ENCODE measurements around the gene SMARCAL1.

DNA sequence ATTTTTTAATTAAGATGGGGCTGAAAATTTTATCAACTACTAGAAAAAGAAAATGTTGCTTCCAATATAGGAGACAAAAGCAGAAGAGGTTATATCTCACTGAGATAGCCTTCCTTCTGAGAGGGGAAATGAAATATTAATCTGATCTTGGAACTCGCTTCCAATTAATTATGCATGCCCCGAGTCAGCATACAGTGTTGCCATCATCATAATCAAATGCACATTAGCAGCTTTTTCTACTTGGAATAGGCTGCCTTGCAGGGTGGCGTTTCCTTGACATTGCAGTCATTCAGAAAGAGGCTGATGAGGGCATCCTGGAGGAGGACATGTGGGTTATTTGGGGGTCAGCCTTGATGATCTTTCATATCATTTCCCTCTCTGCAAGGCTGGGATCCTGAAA, 67.9 kb downstream of the SMARCAL1 start:
- TF ChIP-seq, protein P1, sequence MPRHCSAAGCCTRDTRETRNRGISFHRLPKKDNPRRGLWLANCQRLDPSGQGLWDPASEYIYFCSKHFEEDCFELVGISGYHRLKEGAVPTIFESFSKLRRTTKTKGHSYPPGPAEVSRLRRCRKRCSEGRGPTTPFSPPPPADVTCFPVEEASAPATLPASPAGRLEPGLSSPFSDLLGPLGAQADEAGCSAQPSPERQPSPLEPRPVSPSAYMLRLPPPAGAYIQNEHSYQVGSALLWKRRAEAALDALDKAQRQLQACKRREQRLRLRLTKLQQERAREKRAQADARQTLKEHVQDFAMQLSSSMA (CRISPR knock-in tag; IDR thresholded peaks at IDR 0.05), result no peak
- no peak for TF ChIP-seq EP300 (IDR thresholded peaks at IDR 0.05; ENCODE audit: low read length)
- TF ChIP-seq ZNF589 (CRISPR knock-in tag; IDR thresholded peaks at IDR 0.05; ENCODE audit: low read depth), result no peak

Measured in K562 (cell line).